LoVo (cell line): ENCODE results near the gene NFKBIB.

Source experiments
- DNase-seq: peaks from one replicate; pipeline ENCODE4 v3.0.0-alpha.2; 2016; ENCODE audit warnings: low spot score

Gene NFKBIB

GRCh38 chr19:38904581-38905539 is 5.1 kb downstream of the NFKBIB start:
- DNase-seq = no peak

GRCh38 chr19:38905620-38906019 is 5.9 kb downstream of the NFKBIB start:
- DNase-seq = no peak

- DNase-seq = no peak
These were observed 7.5 kb downstream of the NFKBIB start for GRCh38 chr19:38907227-38907626.

- no peak for DNase-seq
These were observed 7.9 kb downstream of the NFKBIB start for GRCh38 chr19:38907670-38908069.

GRCh38 chr19:38908911-38909310 is 9.1 kb downstream of the NFKBIB start:
- DNase-seq = no peak

- no peak for DNase-seq
These were observed 10.7 kb downstream of the NFKBIB start for GRCh38 chr19:38910488-38910887.

GRCh38 chr19:38911388-38912001 is 11.7 kb downstream of the NFKBIB start:
- DNase-seq = no peak

GRCh38 chr19:38912600-38913514 is 13.1 kb downstream of the NFKBIB start:
- DNase-seq = no peak

GRCh38 chr19:38913958-38914357 is 14.2 kb downstream of the NFKBIB start:
- no peak for DNase-seq

- DNase-seq = no peak
These were observed 15.9 kb downstream of the NFKBIB start for GRCh38 chr19:38915329-38916321.

GRCh38 chr19:38917516-38917915 is 17.7 kb downstream of the NFKBIB start:
- DNase-seq = no peak

- DNase-seq = no peak
These were observed 18.2 kb downstream of the NFKBIB start for GRCh38 chr19:38917921-38918491.

GRCh38 chr19:38918526-38918925 is 18.8 kb downstream of the NFKBIB start:
- DNase-seq = no peak

- no peak for DNase-seq
These were observed 20.2 kb downstream of the NFKBIB start for GRCh38 chr19:38919837-38920601.

GRCh38 chr19:38920602-38921419 is 21.0 kb downstream of the NFKBIB start:
- no peak for DNase-seq

- DNase-seq = no peak
These were observed 21.9 kb downstream of the NFKBIB start for GRCh38 chr19:38921420-38922274.

GRCh38 chr19:38922482-38922881 is 22.7 kb downstream of the NFKBIB start:
- no peak for DNase-seq

GRCh38 chr19:38924388-38924787 is 24.6 kb downstream of the NFKBIB start:
- no peak for DNase-seq
